RPMI8226 (cell line): ENCODE measurements around the gene ST8SIA2.

Source experiments
- DNase-seq: peaks from one replicate; pipeline ENCODE4 v3.0.0-alpha.2; 2015

ST8SIA2 gene

DNA sequence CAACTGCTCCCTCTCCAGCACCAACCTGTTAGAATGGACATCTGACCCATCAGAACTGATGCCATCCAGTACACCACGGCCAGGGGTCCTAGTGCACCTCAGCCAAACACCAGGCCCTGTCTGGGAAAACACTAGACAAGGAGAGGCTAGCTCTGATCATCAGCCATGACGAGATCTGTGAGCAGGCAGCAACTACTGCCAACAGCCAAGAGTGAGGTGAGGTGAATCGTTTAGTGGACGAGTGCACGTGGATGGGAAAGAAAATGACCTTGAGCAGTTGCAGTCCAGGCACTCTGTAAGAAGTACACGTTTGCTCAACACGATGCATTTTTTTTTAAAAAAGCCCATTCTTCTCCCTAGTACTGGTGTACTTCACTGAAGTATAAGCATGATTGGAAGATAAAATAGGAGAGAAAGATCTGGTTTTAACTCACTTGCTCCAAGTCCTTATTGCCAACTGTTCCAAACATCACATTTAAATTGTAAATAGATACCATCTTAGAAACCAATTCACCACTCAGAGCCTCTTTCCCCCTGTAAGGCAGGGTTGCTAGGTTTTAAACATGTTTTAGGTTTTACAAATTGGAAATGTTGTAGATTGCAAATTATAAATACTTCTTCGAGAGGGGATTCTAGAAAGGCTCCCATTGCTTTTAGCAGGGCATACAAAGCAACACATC, 5.7 kb downstream of the ST8SIA2 start:
- no peak for DNase-seq

DNA sequence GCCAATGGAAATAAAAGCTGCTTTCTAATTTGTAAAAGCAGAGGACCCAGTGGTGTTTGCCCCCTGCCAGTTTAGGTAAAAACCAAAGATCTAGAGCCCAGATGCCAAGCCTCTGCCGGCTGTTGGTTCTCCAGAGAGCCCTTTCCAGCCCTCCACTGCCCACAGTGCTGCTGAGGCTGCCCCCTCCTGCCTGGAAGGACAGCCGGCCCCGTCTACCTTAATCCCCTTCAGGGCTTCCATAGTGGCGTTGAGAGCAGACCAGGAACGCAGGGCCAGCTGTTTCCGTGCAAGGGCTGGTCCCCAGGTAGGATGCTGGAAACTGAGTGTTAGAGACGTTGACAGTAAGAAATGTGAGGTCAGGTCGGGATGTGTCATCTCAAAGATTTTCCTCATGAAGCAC, 6.9 kb downstream of the ST8SIA2 start:
- DNase-seq: no peak

DNA sequence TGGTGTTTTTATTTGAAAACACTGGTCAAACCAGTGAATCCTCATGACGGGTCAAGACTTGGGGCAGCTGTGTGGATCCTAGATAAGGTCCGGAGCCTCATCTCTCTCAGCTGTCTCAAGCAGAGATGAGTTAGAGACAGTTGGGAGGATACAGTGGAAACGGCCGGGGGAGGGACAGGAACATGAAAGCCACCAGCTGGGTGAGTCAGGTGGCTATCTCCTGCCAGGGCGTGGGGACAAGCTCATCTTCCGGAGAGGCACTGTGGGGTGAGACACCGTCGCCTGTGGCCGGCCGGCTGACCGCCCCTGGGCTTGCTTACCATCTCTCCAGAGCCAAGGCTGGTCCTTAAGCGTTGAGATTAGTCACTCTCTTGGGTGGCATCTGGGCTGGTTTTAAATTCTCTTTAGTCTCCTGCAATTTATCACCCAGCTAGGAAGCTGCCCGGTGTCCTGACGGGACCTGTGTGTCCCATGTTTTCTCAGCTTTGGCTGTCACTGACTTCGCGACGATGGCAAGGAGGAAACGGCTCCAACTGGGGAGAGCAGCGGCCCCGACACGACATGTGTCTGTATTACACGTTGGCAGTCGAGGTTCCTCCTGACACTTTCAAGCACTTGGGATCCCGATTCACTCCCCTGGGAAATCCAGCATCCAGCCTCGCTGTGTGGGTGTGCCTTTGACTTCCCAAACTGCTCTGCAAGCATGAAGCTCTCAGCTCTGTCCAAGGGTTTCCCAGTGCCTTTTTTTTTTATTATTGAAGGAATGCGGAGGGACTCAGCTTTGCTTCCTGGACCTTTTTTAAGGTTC, 7.5 kb downstream of the ST8SIA2 start:
- DNase-seq: no peak

DNA sequence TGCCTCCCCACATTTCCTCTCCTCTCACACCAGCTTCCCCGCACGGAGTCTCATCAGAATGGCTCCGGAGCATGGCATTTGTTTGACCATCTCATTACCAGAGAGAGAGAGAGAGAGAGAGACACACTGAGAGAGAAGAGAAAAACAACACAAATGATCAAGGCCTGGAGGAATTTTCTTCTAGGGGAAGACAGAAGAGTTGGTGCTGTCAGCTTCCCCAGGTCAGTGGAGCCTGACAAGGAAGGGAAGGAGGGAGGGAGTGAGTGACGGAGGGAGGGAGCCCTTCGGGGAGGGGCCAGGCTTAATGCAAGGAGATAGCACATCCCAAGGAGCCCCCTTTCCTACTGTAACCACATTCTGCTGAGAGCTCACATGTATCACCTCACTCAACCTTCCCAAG, 9.1 kb downstream of the ST8SIA2 start:
- DNase-seq: no peak

DNA sequence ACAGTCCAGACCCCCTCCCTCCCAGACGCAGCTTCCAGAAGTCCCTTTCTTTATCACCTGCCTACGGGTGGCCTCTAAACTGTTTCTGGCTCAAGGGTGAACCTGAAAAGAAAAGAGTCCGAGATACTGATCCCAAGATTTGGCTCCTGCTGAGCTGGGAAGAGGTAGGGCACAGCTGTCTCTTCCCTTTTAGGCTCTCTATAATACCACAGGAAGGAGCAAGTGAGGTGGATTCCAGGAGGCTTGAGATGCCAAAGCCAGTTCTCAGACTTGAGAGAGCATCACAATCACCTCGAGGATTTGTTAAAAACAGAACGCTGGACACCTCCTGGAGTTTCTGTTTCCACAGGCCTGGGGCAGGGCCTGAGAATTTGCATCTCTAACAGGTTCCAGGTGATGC, 12.3 kb downstream of the ST8SIA2 start:
- no peak for DNase-seq

DNA sequence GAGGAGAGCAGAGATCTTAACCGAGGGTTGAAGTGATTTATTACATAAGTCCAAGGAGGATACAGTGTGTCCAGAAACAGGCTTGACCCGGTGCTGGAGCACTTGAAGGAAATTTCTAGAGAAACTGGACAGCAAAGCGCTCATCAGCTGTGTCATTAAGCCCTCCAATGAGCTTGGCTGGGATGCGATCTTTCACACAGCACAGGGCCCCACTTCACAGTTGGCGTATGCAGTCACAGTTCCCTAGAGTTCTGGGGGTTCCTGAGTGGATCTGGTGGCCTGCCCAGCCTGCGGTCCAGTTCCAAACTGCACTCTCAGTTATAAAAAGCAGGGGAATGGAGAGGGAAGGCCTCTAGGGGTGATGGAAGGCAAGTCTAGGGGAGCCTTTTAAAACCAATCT, 13.6 kb downstream of the ST8SIA2 start:
- no peak for DNase-seq

DNA sequence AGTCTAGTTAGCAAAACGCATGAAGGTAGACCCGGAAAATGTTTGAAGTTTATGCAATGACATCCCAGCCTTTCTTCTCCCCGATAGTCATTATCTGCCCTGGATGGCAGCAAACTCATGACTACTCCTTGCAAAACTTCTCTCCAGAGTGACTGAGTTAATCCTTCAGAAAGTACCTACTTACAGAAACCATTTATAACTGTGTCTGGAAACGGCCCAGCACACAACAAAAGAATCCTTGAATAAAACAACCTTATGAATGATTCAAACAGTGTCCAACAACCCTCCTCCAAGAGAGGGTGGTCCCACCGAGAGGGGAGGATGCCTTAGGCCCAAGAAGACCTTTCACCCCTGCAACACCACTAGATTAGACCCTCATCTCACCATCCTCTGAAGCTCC, 14.2 kb downstream of the ST8SIA2 start:
- no peak for DNase-seq

DNA sequence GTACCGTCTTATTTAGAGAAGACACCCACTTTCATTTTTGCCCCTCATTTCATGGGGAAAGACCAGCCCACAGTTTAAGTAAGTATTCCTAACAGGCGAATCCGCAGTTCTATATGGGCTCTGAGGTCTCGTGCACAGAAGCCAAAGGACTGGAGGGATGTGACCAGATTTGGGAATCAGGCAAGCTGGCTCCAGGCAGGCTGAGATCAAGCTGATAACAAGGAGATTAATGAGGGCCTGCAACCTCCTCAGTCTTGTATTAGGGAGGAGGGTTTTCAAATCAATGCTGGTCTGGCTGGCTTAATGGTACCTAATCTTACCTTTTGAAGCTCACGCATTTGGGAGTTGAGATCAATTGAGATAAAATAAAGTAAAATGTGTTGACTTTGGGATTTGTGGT, 15.3 kb downstream of the ST8SIA2 start:
- DNase-seq: no peak

DNA sequence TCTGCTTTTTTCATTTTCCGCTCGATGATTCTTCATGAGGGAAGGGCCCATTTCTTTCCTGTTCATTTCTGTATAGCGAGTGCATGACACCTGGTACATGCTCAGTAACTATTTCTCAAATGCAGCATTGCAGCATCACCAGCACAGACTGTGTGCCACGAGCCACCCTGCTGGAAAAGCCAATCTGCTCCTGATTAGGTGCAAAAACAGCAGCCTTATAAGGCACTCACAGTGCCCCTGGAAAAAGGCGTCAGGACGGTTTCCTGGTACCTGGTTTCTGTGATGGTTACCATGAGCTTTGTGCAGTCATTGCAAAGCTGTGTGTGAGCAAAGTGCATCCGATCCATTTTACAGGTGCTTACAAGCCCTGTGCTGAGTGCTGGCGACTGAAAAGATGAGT, 15.8 kb downstream of the ST8SIA2 start:
- no peak for DNase-seq

DNA sequence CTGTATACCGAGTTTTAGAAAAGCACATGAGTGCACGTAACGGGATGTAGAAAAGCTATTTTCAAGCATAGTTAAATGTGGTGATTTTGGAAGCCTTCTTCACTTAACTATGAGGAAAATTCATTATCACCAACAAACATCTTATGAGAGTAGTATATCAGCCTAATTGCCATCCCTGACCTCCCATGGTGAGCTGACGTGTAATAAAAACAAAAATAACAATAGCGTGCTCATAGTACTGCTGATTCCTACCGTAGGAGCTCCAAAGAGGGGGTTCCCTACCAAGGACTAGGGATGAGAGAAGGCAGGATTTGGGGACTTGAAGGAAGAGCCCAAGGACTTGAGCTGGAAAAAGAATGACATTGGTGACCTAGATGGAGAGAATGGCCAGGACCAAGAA, 16.9 kb downstream of the ST8SIA2 start:
- no peak for DNase-seq

DNA sequence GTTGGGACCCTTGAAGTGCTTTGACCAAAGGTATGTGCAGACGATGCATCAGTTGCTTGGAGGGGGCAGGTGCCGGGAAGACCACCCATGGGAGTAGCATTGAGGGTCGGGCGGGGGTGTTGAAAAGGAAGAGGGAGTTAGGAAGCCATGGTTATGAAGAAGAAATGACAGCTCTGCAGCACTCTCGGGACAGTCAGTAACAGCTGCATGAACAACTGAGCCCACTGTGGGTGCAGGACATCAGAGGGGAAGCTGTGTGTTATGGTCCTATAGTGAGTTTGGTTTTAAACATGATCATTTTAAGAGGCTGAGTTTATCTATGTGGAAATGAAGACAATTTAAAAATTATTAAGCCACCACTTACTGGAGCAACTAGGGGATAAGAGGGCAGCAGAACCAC, 17.6 kb downstream of the ST8SIA2 start:
- no peak for DNase-seq

DNA sequence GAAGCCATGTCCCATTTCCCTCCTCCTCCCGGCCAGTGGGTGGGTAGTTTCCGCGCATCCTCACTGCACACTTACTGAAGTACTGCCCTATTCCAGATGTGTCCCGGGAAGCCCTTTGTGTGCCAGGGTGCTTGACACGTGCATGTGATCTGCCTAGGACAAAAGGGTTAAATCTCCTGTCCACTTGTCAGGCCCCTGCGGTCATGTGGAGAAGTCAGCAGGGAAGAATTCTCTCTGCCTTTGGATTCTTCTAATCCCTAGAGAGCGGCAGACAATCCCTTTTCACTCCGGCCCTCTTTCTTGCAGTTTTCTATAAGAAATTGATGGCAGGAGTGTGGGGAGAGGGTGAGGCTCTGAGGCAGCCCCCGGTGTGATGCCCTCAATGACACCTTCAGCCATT, 19.8 kb downstream of the ST8SIA2 start:
- DNase-seq: no peak

DNA sequence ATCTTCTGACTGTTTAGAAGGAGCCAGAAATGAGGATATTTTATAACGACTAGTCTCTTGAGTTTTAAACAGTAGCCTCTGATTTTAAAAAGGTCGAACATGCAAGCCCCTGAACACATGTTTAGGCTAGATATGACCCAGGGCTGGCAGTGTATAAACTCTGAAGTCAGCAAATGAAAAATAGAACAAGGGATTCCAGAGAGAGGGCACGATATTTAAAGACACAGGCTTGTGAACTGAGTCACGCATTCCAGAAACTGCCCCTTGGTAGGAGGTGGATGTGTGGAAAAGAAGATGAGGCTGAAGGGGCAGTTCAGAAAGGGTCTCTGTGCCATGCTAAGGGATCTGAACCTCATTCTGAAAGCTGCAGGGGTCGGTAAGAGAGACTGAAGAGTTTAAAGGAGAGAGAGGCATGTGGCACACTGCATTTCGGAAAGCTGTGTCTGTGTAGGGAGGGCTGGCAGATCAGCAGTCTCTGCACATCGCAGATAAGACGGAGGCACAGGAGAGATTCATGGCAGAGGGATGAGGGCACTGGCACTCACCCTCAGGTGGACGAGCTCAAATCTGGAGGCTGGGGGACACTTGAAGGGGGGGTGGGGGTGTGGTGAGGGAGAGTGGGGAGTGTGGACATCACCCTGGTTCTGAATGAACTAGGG, 22.1 kb downstream of the ST8SIA2 start:
- no peak for DNase-seq

DNA sequence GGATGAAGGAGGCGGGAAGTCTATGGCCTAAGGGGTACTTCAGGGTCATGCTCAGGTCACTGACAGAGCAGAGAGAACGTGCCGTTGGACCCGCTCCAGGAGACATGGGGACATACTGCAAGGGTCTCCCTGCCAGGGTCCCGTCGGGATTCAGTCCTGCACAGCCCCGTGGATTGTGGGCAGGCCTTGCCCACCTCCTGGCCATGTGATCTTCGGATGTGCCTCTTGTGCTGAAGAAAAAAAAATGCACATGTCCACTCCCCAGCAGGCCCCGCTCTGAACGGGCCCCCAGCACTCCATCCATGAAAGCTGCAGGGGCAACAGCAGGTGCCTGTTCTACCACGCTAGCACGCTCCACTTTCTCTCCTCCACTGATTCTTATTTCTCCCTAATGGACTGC, 22.9 kb downstream of the ST8SIA2 start:
- DNase-seq: no peak

DNA sequence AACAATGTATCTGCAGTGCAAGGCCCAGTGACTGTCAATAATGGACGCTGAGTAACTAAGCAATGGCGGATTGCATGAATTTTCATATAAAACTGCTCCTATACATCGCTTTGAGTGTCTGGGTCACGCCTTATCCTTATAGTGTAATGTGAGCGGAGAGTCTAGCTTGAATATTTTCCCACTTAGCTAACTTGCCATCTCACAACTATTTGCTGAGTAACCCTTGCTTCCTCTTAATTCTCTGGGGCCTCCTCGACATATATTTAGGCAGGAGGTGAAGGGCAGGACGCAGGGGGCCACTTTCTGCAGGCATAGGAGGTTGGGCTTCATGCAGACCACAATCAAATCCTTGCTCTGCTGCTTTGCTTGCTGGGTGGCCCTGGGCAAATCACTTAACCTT, 24.0 kb downstream of the ST8SIA2 start:
- no peak for DNase-seq

DNA sequence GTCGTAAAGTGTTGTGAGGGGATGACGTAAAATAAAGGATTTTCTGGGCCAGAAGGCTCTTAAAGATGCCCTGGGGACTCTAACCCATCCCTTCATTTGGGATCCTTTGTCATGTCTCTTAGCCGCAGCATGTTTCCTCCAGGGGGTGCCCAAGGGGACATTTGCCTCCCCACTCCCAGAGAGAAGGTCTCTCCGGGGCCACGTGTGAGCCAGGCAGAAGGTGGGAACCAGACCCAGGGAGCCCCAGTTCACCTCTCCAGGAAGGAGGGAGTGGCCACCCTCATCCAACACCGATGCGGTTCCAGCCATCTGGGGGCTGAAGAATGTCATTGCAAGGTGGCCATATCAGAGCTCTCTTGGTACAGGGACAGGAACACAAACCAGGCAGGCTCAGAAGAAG, 25.2 kb downstream of the ST8SIA2 start:
- no peak for DNase-seq

DNA sequence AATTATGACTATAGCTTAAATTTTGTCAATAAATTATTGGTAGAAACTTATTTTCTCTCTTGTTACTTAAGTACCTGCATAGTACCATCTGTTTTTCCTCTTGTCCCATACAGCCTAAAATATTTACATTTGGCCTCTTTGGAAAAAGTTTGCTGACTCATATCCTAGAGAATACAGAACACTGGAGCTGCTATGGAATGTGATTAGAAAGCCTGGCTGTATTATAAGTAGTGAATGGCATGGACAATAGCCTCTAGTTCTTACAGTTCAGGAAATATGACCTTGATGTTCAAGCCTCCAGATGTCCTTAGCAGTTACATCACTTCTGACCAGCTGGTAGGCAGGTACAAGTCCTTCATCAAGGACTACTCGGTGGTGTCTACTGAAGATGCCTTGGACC, 28.3 kb downstream of the ST8SIA2 start:
- no peak for DNase-seq

DNA sequence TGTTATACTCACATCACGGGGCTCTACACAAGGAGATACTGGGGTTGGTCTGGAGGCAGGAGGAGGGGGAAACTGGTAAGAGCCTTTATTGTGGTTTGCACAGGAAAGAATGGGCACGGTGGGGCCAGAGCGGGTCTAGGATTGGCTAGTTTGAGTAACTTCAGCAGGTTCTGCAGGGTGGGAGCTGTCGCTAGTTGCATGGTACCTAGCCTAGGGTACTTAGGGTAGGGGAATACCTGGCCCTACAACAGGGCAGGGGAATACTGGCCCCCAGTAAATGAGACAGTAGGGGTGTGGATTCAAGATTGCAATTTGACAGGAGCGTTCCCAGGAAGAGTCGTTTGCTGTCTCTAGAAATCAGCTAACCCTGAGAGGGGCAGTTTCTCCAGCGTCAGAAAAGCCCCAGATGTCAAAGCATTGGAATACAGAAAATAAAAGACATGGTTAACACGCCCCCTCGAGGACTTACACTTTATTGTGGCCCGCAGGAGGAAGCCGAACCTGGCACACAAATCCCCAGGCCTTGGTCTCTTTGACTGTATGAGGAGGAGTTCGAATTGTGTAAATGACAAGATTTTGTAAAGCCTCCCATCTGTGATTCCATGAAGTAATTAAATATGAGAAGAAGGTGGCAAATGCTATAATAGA, 32.0 kb downstream of the ST8SIA2 start:
- no peak for DNase-seq

DNA sequence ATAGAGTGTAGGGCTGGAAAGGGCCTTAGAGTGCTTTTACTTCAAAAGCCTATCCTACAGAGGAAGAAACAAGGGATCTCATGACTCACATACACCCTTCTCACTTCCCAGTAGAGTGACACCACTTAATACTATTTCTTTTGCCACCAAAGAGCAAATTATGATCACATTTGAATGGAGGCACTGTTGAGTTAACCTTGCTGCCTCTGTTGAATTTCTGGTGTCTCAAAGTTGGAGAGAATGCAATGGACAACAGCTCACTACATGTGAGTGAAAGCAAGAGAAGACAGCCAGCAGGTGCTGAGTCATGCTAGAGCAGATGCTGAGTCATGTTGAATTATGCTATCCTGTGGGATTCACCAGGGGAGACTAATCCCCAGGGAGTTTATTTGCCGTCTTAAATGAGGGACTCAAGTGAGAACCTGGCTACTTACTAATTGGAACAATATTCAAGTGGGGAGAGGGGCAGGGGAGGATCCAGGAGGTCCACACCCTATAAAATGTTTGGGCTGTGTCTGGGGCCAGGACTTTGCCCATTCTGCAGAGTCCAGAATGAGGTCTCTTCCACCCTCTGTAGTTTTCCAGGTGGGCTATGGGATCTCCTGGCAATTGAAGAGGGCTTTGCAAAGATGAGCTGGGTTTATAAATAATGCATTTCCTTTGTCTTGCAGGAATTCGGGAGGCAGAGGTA, 35.8 kb downstream of the ST8SIA2 start:
- peak; percentile 10 for DNase-seq

DNA sequence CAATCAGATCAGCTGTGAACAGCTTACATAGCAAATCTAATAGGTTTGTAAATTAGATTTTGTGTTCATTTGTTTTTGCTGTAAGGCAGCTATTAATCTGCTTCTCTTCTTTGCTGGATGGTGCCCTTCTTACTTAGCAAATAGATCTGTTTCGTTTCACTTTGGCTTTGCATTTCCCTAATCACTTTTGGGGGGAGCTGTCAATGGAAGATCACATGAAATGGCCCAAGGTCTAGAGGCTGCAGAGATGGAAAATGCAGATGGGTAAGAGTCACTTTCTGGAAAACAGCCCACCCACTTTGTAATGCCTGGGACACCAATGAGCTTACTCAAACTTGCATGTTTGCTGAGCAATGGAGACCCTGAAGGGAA, 36.4 kb downstream of the ST8SIA2 start:
- DNase-seq: no peak

DNA sequence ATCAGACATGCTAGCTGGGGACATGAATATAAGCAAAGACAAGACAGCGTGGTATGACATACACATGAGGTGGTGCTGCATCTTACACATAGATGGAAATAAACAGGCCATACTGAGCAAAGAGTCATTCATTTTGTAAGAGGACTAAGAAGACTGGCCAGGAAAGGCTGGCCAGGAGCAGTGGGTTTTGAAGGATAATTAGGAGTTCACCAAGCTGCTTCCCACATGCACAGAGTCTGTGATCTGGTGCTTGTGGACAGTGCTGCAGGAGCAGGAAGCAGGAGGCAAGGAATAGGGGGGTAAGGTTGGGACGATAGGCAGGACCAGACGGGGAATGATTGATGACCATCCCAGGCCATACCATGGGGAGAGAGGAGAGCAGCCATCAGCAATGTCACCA, 41.5 kb downstream of the ST8SIA2 start:
- no peak for DNase-seq

DNA sequence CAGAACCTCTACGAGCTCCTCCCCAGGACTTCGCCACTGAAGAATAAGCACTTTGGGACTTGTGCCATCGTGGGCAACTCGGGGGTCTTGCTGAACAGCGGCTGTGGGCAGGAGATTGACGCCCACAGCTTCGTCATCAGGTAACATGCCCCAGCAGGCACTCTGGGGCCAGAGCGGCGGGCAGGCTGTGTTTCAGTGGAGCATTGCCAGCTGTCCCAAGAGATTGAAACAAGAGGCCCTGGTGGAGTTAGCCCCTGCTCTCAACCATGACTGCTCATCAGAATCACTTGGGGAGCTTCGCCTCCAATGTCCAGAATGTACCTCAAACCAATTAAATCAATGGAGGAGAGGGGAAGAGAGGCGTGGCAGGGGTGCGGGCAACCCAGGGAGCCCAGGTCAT, 44.8 kb downstream of the ST8SIA2 start:
- DNase-seq: no peak

DNA sequence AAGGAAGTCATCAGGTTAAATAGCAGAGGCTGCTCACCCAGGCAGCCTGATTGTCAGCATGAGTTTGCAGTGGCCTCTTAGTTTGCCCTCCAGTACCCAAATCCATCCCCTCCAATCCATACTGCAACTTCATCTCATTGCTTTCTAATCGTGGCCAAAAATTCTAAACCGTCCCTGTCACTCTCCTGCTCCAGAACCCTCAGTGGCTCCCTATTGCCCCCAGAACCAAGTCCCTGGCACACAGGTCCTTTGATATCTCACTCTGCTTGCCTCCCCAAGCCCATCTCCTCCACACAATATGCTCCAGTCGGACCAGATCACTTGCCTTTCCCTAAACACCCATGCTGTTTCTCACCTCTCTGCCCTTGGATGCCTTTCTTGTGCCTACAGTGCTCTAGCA, 49.7 kb downstream of the ST8SIA2 start:
- DNase-seq: no peak
